ENCODE results near the gene AFDN. TPM values are rescaled to one million over a fixed set of nuclear protein-coding genes. Genes with fewer than 3 reads are reported as not detected.

Gene AFDN
- total and polyA plus RNA-seq, 10 of the 15 experiments (the other 5 are each of a cell fraction or from before 2014, with no cell fraction given): 5.7 to 68.2 (median 45.1) TPM

- no peak for TF ChIP-seq WRNIP1 (IDR thresholded peaks at IDR 0.05; ENCODE audit: borderline replicate concordance, low read depth, low read length)
- TF ChIP-seq HDGF (IDR thresholded peaks at IDR 0.05): no peak
- TF ChIP-seq ZZZ3 (IDR thresholded peaks at IDR 0.05; ENCODE audit: control insufficient read depth, insufficient read length, low read depth): no peak
- TF ChIP-seq RAD51 (IDR thresholded peaks at IDR 0.05): no peak
- TF ChIP-seq REST (IDR thresholded peaks at IDR 0.05; ENCODE audit: low read depth, low read length): no peak
- no peak for TF ChIP-seq ZNF687 (IDR thresholded peaks at IDR 0.05)
- TF ChIP-seq RELB (IDR thresholded peaks at IDR 0.05; ENCODE audit: low read depth): no peak
- TF ChIP-seq ZNF207 (IDR thresholded peaks at IDR 0.05; ENCODE audit: borderline replicate concordance): no peak
- no peak for TF ChIP-seq RCOR1 (conservative IDR thresholded peaks at IDR 0.05; ENCODE audit: low read depth, low read length)
- TF ChIP-seq CHD1 (IDR thresholded peaks at IDR 0.05; ENCODE audit: low read depth, low read length): no peak
- TF ChIP-seq SP1 (IDR thresholded peaks at IDR 0.05; ENCODE audit: low read depth, low read length): no peak
- no peak for TF ChIP-seq TCF12 (IDR thresholded peaks at IDR 0.05; ENCODE audit: low read depth, low read length)
Measured at GRCh38 chr6:168007592-168008338, 181.1 kb downstream of the AFDN start (continued).

Data from GM12878 (cell line).